ENCODE measurements around the gene MGME1.

The MGME1 gene

DNA sequence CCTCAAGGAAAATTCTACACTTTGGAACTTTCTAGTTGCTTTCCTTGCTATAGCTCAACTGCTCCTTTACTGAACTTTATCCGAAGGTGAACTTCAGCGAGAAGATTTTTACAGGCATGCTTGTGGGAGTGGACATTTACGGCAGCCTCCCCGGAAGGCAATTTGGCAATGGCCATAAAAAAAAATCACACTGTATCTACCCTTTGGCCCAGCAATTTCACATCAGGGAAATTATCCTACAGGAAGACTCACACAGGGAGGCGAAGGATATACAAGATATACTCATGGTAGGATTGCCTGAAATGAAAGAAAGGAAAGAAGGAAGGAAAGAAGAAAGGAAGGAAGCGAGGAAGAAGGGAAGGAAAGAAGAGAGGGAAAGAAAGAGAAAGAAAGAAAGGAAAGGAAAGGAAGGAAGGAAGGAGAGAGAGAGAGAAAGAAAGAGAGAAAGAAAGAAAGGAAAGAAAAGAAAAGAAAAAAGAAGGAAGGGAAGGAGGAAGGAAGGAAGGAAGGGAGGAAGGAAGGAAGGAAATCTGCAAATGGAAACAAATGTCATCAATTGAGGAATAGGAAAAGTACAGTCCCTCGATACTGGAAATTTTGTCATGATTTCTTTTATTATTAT is 63.2 kb downstream of the MGME1 start:
- DNase-seq = no peak

- no peak for DNase-seq
These were observed 64.4 kb downstream of the MGME1 start for GRCh38 chr20:18032977-18033892.

DNA sequence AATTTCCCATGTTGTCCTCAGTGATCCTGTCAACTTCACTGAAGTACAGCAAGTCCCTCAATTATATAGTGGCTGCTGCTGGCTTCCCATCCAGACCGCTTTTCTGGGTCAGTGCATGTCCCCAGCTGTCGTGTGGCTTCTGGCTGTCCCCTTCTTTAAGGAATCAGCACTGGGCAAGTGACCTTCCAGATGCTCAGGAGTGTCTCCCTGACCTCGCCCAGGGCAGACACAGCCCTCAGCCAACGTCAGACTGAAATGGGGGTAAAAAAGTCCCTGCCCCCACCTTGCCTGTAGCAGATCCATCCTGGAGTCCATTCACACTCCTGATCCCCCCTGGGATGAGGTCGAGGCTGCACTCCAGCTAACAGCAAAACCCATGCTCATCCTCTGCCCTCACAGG is 65.2 kb downstream of the MGME1 start:
- no peak for DNase-seq

DNA sequence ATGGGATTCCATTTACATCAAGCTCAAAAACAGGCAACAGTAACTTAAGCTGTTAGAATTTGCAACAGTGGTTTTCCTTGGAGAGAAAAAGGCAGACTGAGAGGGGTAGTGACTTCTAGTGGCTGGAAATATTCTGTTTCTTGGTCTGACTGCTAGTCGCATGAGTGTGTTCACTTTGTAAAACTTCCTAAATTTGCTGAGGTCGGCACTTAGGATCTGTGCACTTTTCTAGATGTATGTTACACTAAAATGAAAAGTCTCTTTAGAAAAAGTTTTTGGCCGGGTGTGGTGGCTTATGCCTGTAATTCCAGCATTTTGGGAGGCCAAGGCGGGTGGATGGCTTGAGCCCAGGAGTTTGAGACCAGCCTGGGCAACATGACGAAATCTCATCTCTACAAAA is 70.2 kb downstream of the MGME1 start:
- DNase-seq = no peak
